ENCODE results near the gene BTBD1. TPM values are rescaled to one million over a fixed set of nuclear protein-coding genes. Genes with fewer than 3 reads are reported as not detected.

The BTBD1 gene
- total RNA-seq, 1 experiment from 2014 or later = 36.1 TPM

DNA sequence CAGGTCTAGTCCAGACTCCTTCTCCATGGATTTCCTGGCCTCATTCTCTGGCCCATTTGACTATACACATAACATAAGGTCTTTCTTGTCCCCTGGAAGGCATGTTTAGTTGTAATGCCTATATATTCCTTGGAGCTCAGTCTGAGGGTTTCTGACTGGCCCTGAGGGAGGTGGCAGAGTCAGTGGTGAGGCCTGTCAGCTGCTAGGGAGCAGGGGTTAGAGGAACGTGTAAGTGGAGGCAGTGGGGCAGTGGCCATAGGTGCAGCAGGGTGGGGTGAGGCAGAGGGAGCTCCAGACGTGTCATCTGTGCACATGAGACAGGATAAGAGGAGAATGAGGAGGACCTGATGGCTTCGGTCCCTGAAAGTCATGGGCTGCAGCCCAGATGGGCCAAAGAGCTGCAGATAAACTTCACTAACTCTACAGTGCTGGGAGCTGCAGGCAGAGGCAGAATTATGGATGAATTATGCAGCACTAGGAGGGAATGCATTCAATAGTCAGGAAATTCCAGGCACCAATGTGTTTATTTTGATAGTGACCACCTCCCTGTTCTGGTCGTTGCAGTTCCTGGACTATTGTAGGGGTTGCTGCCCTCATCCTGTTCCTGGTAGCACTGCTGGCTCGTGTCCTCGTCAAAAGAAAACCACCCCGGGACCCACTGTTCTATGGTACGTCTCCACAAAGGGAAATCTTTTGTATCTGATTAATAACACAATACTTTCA is 45.3 kb upstream of the BTBD1 start:
- intact Hi-C loops (cut with micrococcal nuclease; ENCODE audit: unreplicated experiment) = no loop called here
- H3K4me3 ChIP-seq (ENCODE audit: low read depth, low read length) = no peak overlapping the region
- Mint-ChIP-seq H3K4me1 (ENCODE audit: low read depth, unreplicated experiment) (no peaks in the 10 kb centered on the region), H3K36me3 (ENCODE audit: insufficient read depth, unreplicated experiment) (no peaks in the 10 kb centered on the region), H3K27me3 (ENCODE audit: insufficient read depth, unreplicated experiment) (peaks cover 4% of the 10 kb centered on the region), H3K4me3 (ENCODE audit: unreplicated experiment) (no peak overlapping the region), H3K9me3 (ENCODE audit: unreplicated experiment) (peaks cover 10% of the 10 kb centered on the region), H3K27ac (ENCODE audit: unreplicated experiment) (no peak overlapping the region)
- H3K36me3 ChIP-seq (ENCODE audit: control insufficient read depth, insufficient read depth, low read length) = no peaks in the 10 kb centered on the region
- ChIA-PET POLR2A (no interaction called here), CTCF (no interaction called here)
- no peaks in the 10 kb centered on the region for H3K4me1 ChIP-seq
- TF ChIP-seq, protein P1, sequence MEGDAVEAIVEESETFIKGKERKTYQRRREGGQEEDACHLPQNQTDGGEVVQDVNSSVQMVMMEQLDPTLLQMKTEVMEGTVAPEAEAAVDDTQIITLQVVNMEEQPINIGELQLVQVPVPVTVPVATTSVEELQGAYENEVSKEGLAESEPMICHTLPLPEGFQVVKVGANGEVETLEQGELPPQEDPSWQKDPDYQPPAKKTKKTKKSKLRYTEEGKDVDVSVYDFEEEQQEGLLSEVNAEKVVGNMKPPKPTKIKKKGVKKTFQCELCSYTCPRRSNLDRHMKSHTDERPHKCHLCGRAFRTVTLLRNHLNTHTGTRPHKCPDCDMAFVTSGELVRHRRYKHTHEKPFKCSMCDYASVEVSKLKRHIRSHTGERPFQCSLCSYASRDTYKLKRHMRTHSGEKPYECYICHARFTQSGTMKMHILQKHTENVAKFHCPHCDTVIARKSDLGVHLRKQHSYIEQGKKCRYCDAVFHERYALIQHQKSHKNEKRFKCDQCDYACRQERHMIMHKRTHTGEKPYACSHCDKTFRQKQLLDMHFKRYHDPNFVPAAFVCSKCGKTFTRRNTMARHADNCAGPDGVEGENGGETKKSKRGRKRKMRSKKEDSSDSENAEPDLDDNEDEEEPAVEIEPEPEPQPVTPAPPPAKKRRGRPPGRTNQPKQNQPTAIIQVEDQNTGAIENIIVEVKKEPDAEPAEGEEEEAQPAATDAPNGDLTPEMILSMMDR (IDR thresholded peaks at IDR 0.05; ENCODE audit: insufficient read depth in 1 of 2, low read depth in 1 of 2, low read length in 1 of 2, severe bottlenecking in 1 of 2, unreplicated experiment in 1 of 2) = no peak
- no TSS peak for BruUV-seq (replicated peaks)
- H3K9me3 ChIP-seq = no peaks in the 10 kb centered on the region
- no peaks in the 10 kb centered on the region; the same call in 1 of the 2 replicates for H3K27me3 ChIP-seq (replicated peaks; ENCODE audit: control insufficient read depth, insufficient read depth, low read length)
- DNase-seq = no peak

DNA sequence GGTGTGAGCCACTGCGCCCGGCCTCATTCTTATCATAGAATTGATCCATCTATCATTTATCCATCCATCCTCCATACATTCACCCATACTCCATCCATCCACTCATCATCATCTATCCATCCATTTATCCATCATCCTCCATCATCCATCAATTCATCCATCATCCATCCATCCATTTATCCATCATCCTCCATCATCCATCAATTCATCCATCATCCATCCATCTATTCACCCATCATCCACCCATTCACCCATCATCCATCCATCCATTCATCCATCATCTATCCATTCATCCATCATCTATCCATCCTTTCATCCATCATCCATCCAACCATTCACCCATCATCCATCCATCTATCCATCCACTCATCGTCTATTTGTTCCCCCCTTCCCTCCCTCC is 44.1 kb upstream of the BTBD1 start:
- POLR2A ChIA-PET = no interaction called here
- no peak overlapping the region for H3K4me3 Mint-ChIP-seq (ENCODE audit: unreplicated experiment)
- no peak overlapping the region for H3K27ac Mint-ChIP-seq (ENCODE audit: unreplicated experiment)
- Histone ChIP-seq H3K36me3 (ENCODE audit: control insufficient read depth, insufficient read depth, low read length) (no peaks in the 10 kb centered on the region), H3K9me3 (no peaks in the 10 kb centered on the region), H3K27me3 (replicated peaks; ENCODE audit: control insufficient read depth, insufficient read depth, low read length) (no peaks in the 10 kb centered on the region; the same call in 1 of the 2 replicates), H3K4me1 (no peaks in the 10 kb centered on the region), H3K4me3 (ENCODE audit: low read depth, low read length) (no peak overlapping the region)
- CTCF ChIA-PET = no interaction called here
- DNase-seq = no peak
- no peaks in the 10 kb centered on the region for H3K4me1 Mint-ChIP-seq (ENCODE audit: low read depth, unreplicated experiment)
- no peaks in the 10 kb centered on the region for H3K36me3 Mint-ChIP-seq (ENCODE audit: insufficient read depth, unreplicated experiment)
- peaks cover 10% of the 10 kb centered on the region for H3K9me3 Mint-ChIP-seq (ENCODE audit: unreplicated experiment)
- TF ChIP-seq, protein P1 (IDR thresholded peaks at IDR 0.05; ENCODE audit: insufficient read depth in 1 of 2, low read depth in 1 of 2, low read length in 1 of 2, severe bottlenecking in 1 of 2, unreplicated experiment in 1 of 2) = no peak
- H3K27me3 Mint-ChIP-seq (ENCODE audit: insufficient read depth, unreplicated experiment) = peaks cover 4% of the 10 kb centered on the region
- intact Hi-C loops (cut with micrococcal nuclease; ENCODE audit: unreplicated experiment) = no loop called here
- no TSS peak for BruUV-seq (replicated peaks)

DNA sequence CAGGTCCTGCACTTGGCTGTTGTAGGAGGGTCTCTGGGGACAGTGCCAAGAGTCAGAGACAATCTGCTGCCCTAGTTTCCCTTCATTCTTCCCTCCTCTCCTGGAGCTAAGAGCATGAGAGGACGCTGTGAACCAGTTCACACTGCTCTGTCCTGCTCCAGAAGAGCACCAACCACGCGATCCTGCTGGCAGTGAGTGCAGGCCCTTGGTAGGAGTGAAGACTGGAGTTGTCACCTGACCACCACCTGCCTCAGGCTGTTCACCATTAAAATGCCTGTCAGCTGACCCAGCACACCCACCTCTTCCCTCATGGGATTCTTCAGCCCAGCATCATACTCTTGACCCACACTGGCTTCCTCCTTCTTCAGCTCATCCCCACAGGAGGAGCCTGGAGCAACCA is 43.3 kb upstream of the BTBD1 start:
- H3K4me3 ChIP-seq (ENCODE audit: low read depth, low read length) = no peak overlapping the region
- H3K27ac Mint-ChIP-seq (ENCODE audit: unreplicated experiment) = no peak overlapping the region
- no peaks in the 10 kb centered on the region for H3K36me3 Mint-ChIP-seq (ENCODE audit: insufficient read depth, unreplicated experiment)
- intact Hi-C loops (cut with micrococcal nuclease; ENCODE audit: unreplicated experiment) = no loop called here
- peaks cover 10% of the 10 kb centered on the region for H3K9me3 Mint-ChIP-seq (ENCODE audit: unreplicated experiment)
- no peak for DNase-seq
- no peaks in the 10 kb centered on the region for H3K9me3 ChIP-seq
- no peaks in the 10 kb centered on the region for H3K4me1 Mint-ChIP-seq (ENCODE audit: low read depth, unreplicated experiment)
- CTCF ChIA-PET = no interaction called here
- H3K27me3 ChIP-seq (replicated peaks; ENCODE audit: control insufficient read depth, insufficient read depth, low read length) = no peaks in the 10 kb centered on the region; the same call in 1 of the 2 replicates
- TF ChIP-seq, protein P1 (IDR thresholded peaks at IDR 0.05; ENCODE audit: insufficient read depth in 1 of 2, low read depth in 1 of 2, low read length in 1 of 2, severe bottlenecking in 1 of 2, unreplicated experiment in 1 of 2) = no peak
- peaks cover 4% of the 10 kb centered on the region for H3K27me3 Mint-ChIP-seq (ENCODE audit: insufficient read depth, unreplicated experiment)
- H3K4me1 ChIP-seq = no peaks in the 10 kb centered on the region
- H3K4me3 Mint-ChIP-seq (ENCODE audit: unreplicated experiment) = no peak overlapping the region
- H3K36me3 ChIP-seq (ENCODE audit: control insufficient read depth, insufficient read depth, low read length) = no peaks in the 10 kb centered on the region
- no TSS peak for BruUV-seq (replicated peaks)
- POLR2A ChIA-PET = no interaction called here

Data from Caco-2 (cell line).